Measurements from ENCODE around the gene SLC6A6. TPM values are rescaled to one million over a fixed set of nuclear protein-coding genes. Genes with fewer than 3 reads are reported as not detected.

The SLC6A6 gene
- total RNA-seq, 2 experiments from 2014 or later, result 43.4 to 48.8 TPM

GRCh38 chr3:14410503-14411165 lies 8.2 kb downstream of the SLC6A6 start:
- POLR2A ChIA-PET, result interaction anchor here (0.9 to 1.0 kb wide), 2 partner anchors 8 to 22 kb away, joined by 3 read pairs; partner anchors contain the start of gene SLC6A6
- peaks cover 38% of the 10 kb centered on the region for H3K36me3 Mint-ChIP-seq (ENCODE audit: low read depth)

GRCh38 chr3:14411166-14411526 lies 8.7 kb downstream of the SLC6A6 start:
- TF ChIP-seq CTCF (IDR thresholded peaks at IDR 0.05), result no peak
- Mint-ChIP-seq H3K4me1 (ENCODE audit: low read depth) (peaks cover 39% of the 10 kb centered on the region), H3K4me3 (no peak overlapping the region), H3K27ac (peak overlapping the region; percentile 85), H3K36me3 (ENCODE audit: low read depth) (peaks cover 35% of the 10 kb centered on the region), H3K27me3 (no peaks in the 10 kb centered on the region), H3K9me3 (no peaks in the 10 kb centered on the region)
- ChIA-PET CTCF (interaction anchor here (1.4 kb wide), 1 partner anchor 13 kb away, joined by 4 read pairs; no protein-coding TSS in a partner anchor), POLR2A (interaction anchor here (0.9 kb wide), 1 partner anchor 8 kb away, joined by 3 read pairs; the partner anchor contains the start of gene SLC6A6)
- ATAC-seq (no peak), DNase-seq (no peak)
- intact Hi-C loops (cut with micrococcal nuclease), result no loop called here

More at GRCh38 chr3:14410503-14411165, 8.2 kb downstream of the SLC6A6 start:
- Mint-ChIP-seq H3K27ac (peak overlapping the region; percentile 85), H3K4me3 (no peak overlapping the region), H3K4me1 (ENCODE audit: low read depth) (peaks cover 43% of the 10 kb centered on the region), H3K9me3 (no peaks in the 10 kb centered on the region), H3K27me3 (no peaks in the 10 kb centered on the region)
- no peak for TF ChIP-seq CTCF (IDR thresholded peaks at IDR 0.05)
- CTCF ChIA-PET, result interaction anchor here (1.4 kb wide), 1 partner anchor 14 kb away, joined by 4 read pairs; no protein-coding TSS in a partner anchor
- DNase-seq, result peak; percentile 60
- peak; percentile 89 for ATAC-seq
- intact Hi-C loops (cut with micrococcal nuclease), result no loop called here

- POLR2A ChIA-PET, result interaction anchor here (0.9 to 1.8 kb wide), 2 partner anchors 9 to 20 kb away, joined by 3 to 5 read pairs; partner anchors contain the start of gene SLC6A6
- H3K4me1 Mint-ChIP-seq (ENCODE audit: low read depth), result peaks cover 33% of the 10 kb centered on the region
These were observed 9.6 kb downstream of the SLC6A6 start for GRCh38 chr3:14411988-14412387.

GRCh38 chr3:14412831-14413380 lies 10.5 kb downstream of the SLC6A6 start:
- CTCF ChIA-PET, result no interaction called here

More at GRCh38 chr3:14411988-14412387, 9.6 kb downstream of the SLC6A6 start:
- Mint-ChIP-seq H3K9me3 (no peaks in the 10 kb centered on the region), H3K27ac (no peak overlapping the region), H3K4me3 (no peak overlapping the region), H3K27me3 (no peaks in the 10 kb centered on the region), H3K36me3 (ENCODE audit: low read depth) (peaks cover 30% of the 10 kb centered on the region)
- DNase-seq, result no peak
- no peak for TF ChIP-seq CTCF (IDR thresholded peaks at IDR 0.05)
- CTCF ChIA-PET, result interaction anchor here (1.0 to 1.4 kb wide), 2 partner anchors 12 to 208 kb away, joined by 3 to 4 read pairs; no protein-coding TSS in a partner anchor
- intact Hi-C loops (cut with micrococcal nuclease), result no loop called here
- ATAC-seq, result no peak

More at GRCh38 chr3:14412831-14413380, 10.5 kb downstream of the SLC6A6 start:
- no peak for DNase-seq
- no peak overlapping the region for H3K27ac Mint-ChIP-seq
- H3K4me1 Mint-ChIP-seq (ENCODE audit: low read depth), result peaks cover 30% of the 10 kb centered on the region
- H3K4me3 Mint-ChIP-seq, result no peak overlapping the region
- no peak for TF ChIP-seq CTCF (IDR thresholded peaks at IDR 0.05)
- intact Hi-C loops (cut with micrococcal nuclease), result no loop called here
- H3K27me3 Mint-ChIP-seq, result no peaks in the 10 kb centered on the region
- H3K9me3 Mint-ChIP-seq, result no peaks in the 10 kb centered on the region
- POLR2A ChIA-PET, result interaction anchor here (1.8 kb wide), 1 partner anchor 19 kb away, joined by 5 read pairs; no protein-coding TSS in a partner anchor
- no peak for ATAC-seq
- peaks cover 31% of the 10 kb centered on the region for H3K36me3 Mint-ChIP-seq (ENCODE audit: low read depth)
